ENCODE measurements around the gene PKM.
"Not testable (repeated sequence)": the region's sequence is repeated elsewhere in the genome, so short reads cannot be mapped to it uniquely, and the experiment has no call there.

PKM gene

GRCh38 chr15:72174551-72175165 is 56.3 kb downstream of the PKM start:
- DNase-seq, result no peak

- DNase-seq, result no peak
These were observed 57.0 kb downstream of the PKM start for GRCh38 chr15:72173864-72174550.

GRCh38 chr15:72173401-72173800 is 57.6 kb downstream of the PKM start:
- no peak for DNase-seq

DNA sequence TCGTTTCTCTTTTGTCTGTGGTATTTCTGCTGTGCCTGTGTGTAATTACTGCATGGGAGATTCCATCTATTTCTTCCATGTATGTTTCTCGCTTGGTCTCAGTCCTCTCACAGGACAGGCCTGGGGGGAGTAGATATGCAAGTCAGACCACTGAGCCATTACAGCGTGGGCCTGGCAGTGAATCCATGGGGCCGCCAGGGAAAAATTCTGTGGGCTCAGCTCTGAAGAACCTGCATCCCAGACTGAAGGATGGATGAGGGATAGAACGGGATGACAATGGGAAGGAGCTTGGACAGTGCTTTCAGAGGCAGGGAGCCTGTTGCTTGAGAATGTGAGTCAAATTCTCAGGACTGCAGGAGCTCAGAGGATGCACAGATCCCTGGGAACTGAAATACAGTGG is 58.2 kb downstream of the PKM start:
- DNase-seq, result no peak

DNA sequence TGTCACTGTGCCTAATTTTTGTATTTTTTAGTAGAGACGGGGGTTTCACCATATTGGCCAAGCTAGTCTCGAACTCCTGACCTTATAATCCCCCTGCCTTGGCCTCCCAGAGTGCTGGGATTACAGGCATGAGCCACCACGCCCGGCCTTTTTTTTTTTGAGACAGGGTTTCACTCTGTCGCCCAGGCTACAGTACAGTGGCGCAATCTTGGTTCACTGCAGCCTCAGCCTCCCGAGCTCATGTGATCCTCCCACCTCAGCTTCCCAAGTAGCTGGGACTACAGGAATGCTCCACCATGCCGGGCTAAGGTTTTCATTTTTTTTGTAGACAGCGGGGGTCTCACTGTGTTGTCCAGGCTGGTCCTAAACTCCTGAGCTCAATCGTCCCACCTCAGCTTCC is 59.0 kb downstream of the PKM start:
- DNase-seq, result not testable (repeated sequence)

GRCh38 chr15:72170691-72171090 is 60.3 kb downstream of the PKM start:
- DNase-seq, result no peak

DNA sequence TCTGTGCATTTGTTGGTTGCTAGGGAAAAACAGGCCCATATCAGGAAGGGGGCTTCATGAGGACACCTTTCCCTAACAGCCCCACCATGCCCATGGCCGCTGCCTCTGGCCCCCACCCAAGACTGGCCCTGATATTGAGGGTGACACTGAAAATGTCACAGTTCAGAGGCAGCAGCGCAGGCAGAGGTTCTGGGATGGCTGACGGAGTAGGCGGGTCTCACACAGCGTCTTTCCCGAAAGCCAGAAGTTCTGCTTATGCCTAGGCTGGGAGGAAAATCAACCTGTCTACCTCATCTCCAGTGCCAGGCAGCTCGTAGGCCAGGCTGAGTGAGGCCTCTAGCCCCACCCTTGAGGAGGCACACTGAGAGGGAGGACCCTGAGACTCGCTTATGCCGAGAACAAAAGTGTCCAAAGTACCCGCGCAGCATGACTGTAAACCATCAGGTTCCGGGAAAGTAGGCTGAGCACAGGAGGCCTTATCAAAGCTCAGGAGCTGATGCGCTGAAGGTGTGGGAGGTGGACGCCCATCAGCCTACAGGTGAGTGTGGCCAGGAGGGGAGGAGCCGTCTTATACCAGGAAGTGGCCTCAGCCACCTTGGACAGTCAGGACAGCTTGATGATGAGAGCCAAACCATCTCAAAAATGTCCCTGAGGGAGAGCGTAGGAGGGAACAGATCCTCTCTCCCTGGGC is 60.9 kb downstream of the PKM start:
- no peak for DNase-seq

GRCh38 chr15:72169236-72169920 is 61.6 kb downstream of the PKM start:
- DNase-seq, result no peak

- no peak for DNase-seq
These were observed 62.2 kb downstream of the PKM start for GRCh38 chr15:72168808-72169190.

- no peak for DNase-seq
These were observed 62.7 kb downstream of the PKM start for GRCh38 chr15:72168131-72168807.

- DNase-seq, result no peak
These were observed 63.5 kb downstream of the PKM start for GRCh38 chr15:72167445-72167844.

GRCh38 chr15:72166716-72167417 is 64.1 kb downstream of the PKM start:
- DNase-seq, result no peak

GRCh38 chr15:72163719-72164118 is 67.3 kb downstream of the PKM start:
- no peak for DNase-seq

GRCh38 chr15:72162569-72162968 is 68.4 kb downstream of the PKM start:
- no peak for DNase-seq

GRCh38 chr15:72161361-72162132 is 69.4 kb downstream of the PKM start:
- no peak for DNase-seq

DNA sequence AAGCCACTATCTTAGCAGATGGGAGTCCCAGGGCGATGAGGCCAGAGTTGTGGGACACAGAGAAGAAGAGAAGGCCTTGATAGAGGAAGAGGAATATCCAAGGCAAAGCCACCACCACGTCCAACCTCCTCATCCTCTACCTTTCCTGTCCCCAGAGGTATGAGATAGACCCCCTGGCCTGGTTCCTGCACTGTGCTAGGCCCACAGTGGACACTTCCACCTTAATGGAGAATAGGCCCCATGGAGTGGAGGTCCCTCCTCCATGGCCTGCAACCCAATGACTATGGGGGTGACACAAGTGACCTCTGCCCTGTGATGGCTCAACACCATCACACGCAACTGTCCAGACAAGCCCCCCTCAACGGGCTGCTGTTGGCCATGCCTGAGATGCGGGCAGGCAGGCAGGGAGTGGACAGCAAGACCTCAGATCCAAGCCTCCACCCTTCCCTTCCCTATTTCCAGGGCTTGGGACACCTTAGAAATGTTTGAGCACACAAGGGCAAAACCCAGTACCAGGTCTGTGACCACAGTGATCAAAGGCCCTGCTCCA is 70.2 kb downstream of the PKM start:
- no peak for DNase-seq

GRCh38 chr15:72156928-72157327 is 74.1 kb downstream of the PKM start:
- no peak for DNase-seq

DNA sequence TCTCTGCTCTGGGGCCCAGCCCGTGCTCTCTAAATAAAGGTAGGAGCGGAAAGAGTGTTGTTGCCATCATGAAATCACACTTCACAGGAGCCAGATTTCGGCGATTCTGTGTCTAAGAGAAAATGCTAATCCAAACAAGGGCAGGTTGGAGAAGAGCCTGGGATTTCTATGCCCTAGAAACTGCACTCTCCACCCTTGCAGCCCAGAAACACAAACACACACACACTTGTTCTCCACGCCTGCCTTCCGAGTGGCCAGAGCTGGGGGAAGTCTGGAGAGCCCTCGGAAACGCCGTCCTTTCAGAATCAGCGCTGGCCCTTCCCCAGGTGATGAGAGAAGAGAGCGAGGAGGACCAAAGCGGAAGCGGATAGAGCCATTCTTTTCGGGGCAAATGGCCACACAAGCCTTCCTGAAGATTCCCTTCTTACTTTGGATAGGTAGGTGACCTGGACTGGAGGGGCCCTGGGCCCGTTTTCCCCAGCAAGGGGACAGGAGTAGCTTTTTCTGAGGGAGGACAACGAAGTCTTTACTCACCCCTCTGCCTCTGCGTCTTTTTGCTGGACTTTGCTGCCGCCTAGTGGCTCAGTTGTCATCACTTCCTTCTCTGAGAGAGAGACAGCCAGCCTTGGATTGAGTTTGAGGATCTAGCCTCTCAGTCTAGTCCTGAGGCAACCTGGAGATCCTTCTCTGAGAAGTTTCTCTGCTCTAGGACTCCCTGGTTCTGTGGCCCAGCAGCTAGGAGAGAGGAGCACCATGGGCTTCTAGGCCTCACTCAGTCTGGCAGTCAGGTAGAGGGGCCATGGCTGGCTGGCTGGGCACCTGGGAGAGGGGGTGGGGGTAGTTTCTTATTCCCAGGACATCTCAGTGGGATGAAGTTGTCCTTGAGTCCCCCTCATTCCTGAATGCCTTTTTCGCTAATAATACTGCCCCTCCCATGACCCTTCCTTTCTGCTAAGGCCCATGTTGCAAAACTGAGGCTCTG is 75.1 kb downstream of the PKM start:
- peak; percentile 84 for DNase-seq

GRCh38 chr15:72155003-72155621 is 75.9 kb downstream of the PKM start:
- peak; percentile 99 for DNase-seq

DNA sequence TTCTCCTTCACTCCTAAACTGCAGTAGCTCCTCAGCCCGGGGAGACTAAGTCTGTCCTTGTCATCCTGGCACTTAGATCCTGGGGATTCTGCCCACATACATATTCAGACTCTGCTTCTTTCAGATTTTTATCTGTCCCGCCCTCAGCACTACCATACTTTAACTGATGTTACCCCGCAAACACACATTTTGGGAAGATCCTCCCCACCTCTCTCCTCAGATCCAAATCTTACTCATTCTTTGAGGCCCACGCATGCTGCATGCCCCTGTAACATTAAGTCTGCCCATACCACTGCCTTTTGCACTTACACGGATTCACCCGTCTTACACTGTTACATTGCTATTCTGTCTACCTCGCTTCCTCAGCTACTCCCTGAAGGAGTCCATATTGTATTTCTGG is 76.7 kb downstream of the PKM start:
- DNase-seq, result peak; percentile 45
